ENCODE measurements around the gene MACROH2A1. TPM values are rescaled to one million over a fixed set of nuclear protein-coding genes. Genes with fewer than 3 reads are reported as not detected.

MACROH2A1 gene
- polyA plus RNA-seq, 2 of the 4 experiments (the other 2 are of a cell fraction) = 158 to 172 TPM

- Histone ChIP-seq H3K9me3 (no peaks in the 10 kb centered on the region), H3K4me1 (peaks cover 35% of the 10 kb centered on the region), H3K27ac (peak overlapping the region in 1 of 2 experiments; percentile 83; a peak in 3 of 6 replicates), H3K4me2 (peak overlapping the region; percentile 73), H3K4me3 (no peak overlapping the region)
- POLR2A ChIA-PET = no interaction called here
- TF ChIP-seq EP300 (IDR thresholded peaks at IDR 0.05) (peak in 1 of 2 experiments; percentile 36; a peak in 1 of 5 replicates), MAFK (IDR thresholded peaks at IDR 0.05; ENCODE audit: partially characterized antibody) (no peak)
- WGBS (ENCODE audit: missing lambda C conversion rate) = 60% methylated on average over 5 of the region's 5 CpGs
- CTCF ChIA-PET = interaction anchor here (1.1 to 2.6 kb wide), 2 partner anchors 12 to 22 kb away, joined by 3 to 11 read pairs; no protein-coding TSS in a partner anchor
- DNase-seq (ENCODE audit: low read depth in 1 of 2, low spot score in 1 of 2) = no peak
- no peak for ATAC-seq
- no peak for FAIRE-seq
These were observed 88.6 kb downstream of the MACROH2A1 start for GRCh38 chr5:135310328-135310989.

- ATAC-seq (no peak; a peak in 1 of 6 replicates), FAIRE-seq (no peak), DNase-seq (ENCODE audit: low read depth in 1 of 2, low spot score in 1 of 2) (no peak)
- CTCF ChIA-PET = interaction anchor here (0.6 to 2.6 kb wide), 4 partner anchors 13 to 368 kb away, joined by 3 to 11 read pairs (median 3); no protein-coding TSS in a partner anchor
- peak overlapping the region; percentile 73 for H3K4me2 ChIP-seq
- TF ChIP-seq ELK1 (IDR thresholded peaks at IDR 0.05; ENCODE audit: low read depth, low read length) = no peak
- no peak for TF ChIP-seq PHF8 (IDR thresholded peaks at IDR 0.05; ENCODE audit: borderline replicate concordance, low read depth)
- no peak for TF ChIP-seq TFCP2L1 (CRISPR knock-in tag; IDR thresholded peaks at IDR 0.05)
- no peak for TF ChIP-seq POLR2A (IDR thresholded peaks at IDR 0.05; ENCODE audit: low read length)
- TF ChIP-seq RAD21 (conservative IDR thresholded peaks at IDR 0.05 in 1 of 2, IDR thresholded peaks at IDR 0.05 in 1 of 2) = no peak
- no peak for TF ChIP-seq MYC (IDR thresholded peaks at IDR 0.05; ENCODE audit: borderline replicate concordance, low read length)
- TF ChIP-seq FOSL2 (IDR thresholded peaks at IDR 0.05) = no peak
- TF ChIP-seq FOSL2 (CRISPR knock-in tag; IDR thresholded peaks at IDR 0.05) = no peak
- TF ChIP-seq NFE2L2 (conservative IDR thresholded peaks at IDR 0.05; ENCODE audit: low read length) = no peak
- TF ChIP-seq HDAC2 (IDR thresholded peaks at IDR 0.05) = no peak
- TF ChIP-seq PBX3 (IDR thresholded peaks at IDR 0.05) = no peak
- no peak for TF ChIP-seq ZFP36 (IDR thresholded peaks at IDR 0.05; ENCODE audit: borderline replicate concordance, partially characterized antibody)
- no peak for TF ChIP-seq CTCF (IDR thresholded peaks at IDR 0.05)
- no peak for TF ChIP-seq SREBF2 (IDR thresholded peaks at IDR 0.05)
- H3K9me3 ChIP-seq = no peaks in the 10 kb centered on the region
- H3K27ac ChIP-seq = peak overlapping the region; percentile 71 to 83
- POLR2A ChIA-PET = interaction anchor here (1.4 kb wide), 1 partner anchor 62 kb away, joined by 3 read pairs; no protein-coding TSS in a partner anchor
- WGBS (ENCODE audit: missing lambda C conversion rate) = 70% methylated on average over 7 of the region's 7 CpGs
- H3K4me3 ChIP-seq = no peak overlapping the region
- H3K4me1 ChIP-seq = peaks cover 35% of the 10 kb centered on the region
These were observed 89.4 kb downstream of the MACROH2A1 start for GRCh38 chr5:135309391-135310327.

GRCh38 chr5:135308752-135309151, 90.3 kb downstream of the MACROH2A1 start:
- DNase-seq (ENCODE audit: low read depth in 1 of 2, low spot score in 1 of 2) (peak in 1 of 2 experiments; percentile 54), FAIRE-seq (no peak), ATAC-seq (peak; percentile 81 to 87)
- H3K27ac ChIP-seq = peak overlapping the region; percentile 71 to 83
- POLR2A ChIA-PET = interaction anchor here (1.3 to 1.4 kb wide), 2 partner anchors 61 to 63 kb away, joined by 3 read pairs; no protein-coding TSS in a partner anchor
- H3K4me1 ChIP-seq = peaks cover 39% of the 10 kb centered on the region
- H3K4me2 ChIP-seq = peak overlapping the region; percentile 73
- CTCF ChIA-PET = interaction anchor here (0.7 to 1.2 kb wide), 2 partner anchors 23 to 29 kb away, joined by 3 to 5 read pairs; no protein-coding TSS in a partner anchor
- no peaks in the 10 kb centered on the region for H3K9me3 ChIP-seq
- no peak overlapping the region for H3K4me3 ChIP-seq
- WGBS (ENCODE audit: missing lambda C conversion rate) = 10% methylated on average over 5 of the region's 5 CpGs
- TF ChIP-seq FOSB (CRISPR knock-in tag; IDR thresholded peaks at IDR 0.05) (no peak), HOXB5 (CRISPR knock-in tag; IDR thresholded peaks at IDR 0.05) (no peak), E2F6 (IDR thresholded peaks at IDR 0.05; ENCODE audit: borderline replicate concordance, low read depth) (0 out of 2 replicates have a peak, but pooled peaks have one; percentile 60), HES2 (IDR thresholded peaks at IDR 0.05) (no peak), USF2 (IDR thresholded peaks at IDR 0.05) (peak; percentile 54), HDAC2 (IDR thresholded peaks at IDR 0.05) (no peak), MAX (IDR thresholded peaks at IDR 0.05) (peak; percentile 84), EHMT2 (IDR thresholded peaks at IDR 0.05; ENCODE audit: low read depth) (no peak), BCL3 (IDR thresholded peaks at IDR 0.05) (no peak)
